Measurements from ENCODE around the gene ZNF195. TPM values are rescaled to one million over a fixed set of nuclear protein-coding genes. Genes with fewer than 3 reads are reported as not detected.
"Not testable (repeated sequence)": the region's sequence is repeated elsewhere in the genome, so short reads cannot be mapped to it uniquely, and the experiment has no call there.

The ZNF195 gene
- total RNA-seq, 6 experiments from 2014 or later: 6.9 to 10.1 (median 7.5) TPM

GRCh38 chr11:3404076-3404925 is 25.4 kb upstream of the ZNF195 start:
- H3K27ac ChIP-seq; H3K4me1 ChIP-seq; H3K4me3 ChIP-seq; H3K27me3 ChIP-seq; H3K9me3 ChIP-seq; intact Hi-C loops (cut with DNase I); H3K36me3 ChIP-seq; ATAC-seq: not testable (repeated sequence)
- 74% methylated on average over 8 of the region's 22 CpGs for WGBS (ENCODE audit: insufficient coverage, low coverage, low lambda C conversion rate, missing lambda C conversion rate)
- peak in 1 of 3 donors; percentile 56 for DNase-seq

DNA sequence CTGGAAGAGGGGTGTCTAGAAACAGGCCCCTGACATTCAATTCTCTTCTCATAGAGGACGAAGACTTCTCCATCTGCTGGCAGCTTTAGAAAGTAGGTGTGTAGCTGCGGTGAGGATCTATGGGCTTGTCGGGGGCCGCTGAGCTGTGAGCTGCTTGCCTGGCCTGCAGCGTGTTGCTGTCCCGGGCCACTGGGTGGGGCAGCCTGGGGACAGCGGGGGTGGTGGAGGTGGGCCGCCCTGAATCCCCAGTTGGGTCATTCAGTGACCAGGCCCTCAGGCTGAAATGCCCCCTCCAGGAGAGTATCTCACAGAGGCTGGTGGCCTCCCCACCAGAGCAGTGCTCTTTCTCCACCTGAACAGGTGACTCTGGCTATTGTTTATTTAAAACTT is 23.9 kb upstream of the ZNF195 start:
- H3K4me3 ChIP-seq; intact Hi-C loops (cut with DNase I); DNase-seq; H3K27ac ChIP-seq; ATAC-seq; H3K36me3 ChIP-seq; H3K4me1 ChIP-seq; H3K27me3 ChIP-seq; H3K9me3 ChIP-seq: not testable (repeated sequence)
- 100% methylated on average over 1 of the region's 8 CpGs for WGBS (ENCODE audit: insufficient coverage, low coverage, low lambda C conversion rate, missing lambda C conversion rate)

DNA sequence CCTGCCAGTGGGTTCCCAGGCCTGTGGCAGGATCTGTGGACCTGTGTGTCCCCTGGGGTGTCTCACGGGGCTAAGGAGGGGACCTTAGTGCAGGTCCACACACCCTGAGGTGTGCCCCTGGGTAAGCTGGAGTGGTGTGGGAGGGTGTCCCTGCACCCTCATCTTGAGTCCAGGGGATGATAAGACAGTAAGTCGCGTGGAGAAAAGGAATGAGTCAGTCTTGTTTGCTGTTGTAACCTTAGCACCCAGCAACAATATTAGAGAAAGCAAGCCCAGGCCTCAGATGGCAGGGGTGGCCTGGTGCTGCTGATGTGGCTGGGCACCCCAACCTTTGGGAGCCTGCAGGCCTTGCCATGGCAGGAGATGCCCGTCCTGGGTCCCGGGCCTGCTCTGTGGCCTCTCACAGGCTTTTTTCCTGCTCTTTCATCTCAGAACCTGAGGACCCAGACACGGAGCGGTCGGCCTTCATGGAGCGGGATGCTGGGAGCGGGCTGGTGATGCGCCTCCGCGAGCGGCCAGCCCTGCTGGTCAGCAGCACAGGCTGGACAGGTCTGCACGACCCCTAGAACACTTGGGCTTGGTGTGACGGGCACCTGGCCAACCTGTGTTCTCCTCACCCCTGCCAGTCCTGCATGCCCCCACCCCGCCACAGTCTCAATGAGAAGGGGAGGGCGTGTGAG is 23.4 kb upstream of the ZNF195 start:
- H3K9me3 ChIP-seq; H3K4me1 ChIP-seq; ATAC-seq; H3K36me3 ChIP-seq; H3K27me3 ChIP-seq; intact Hi-C loops (cut with DNase I); H3K27ac ChIP-seq; H3K4me3 ChIP-seq; DNase-seq: not testable (repeated sequence)
- 97% methylated on average over 11 of the region's 18 CpGs for WGBS (ENCODE audit: insufficient coverage, low coverage, low lambda C conversion rate, missing lambda C conversion rate)

GRCh38 chr11:3401052-3401451 is 22.1 kb upstream of the ZNF195 start:
- H3K9me3 ChIP-seq; H3K4me3 ChIP-seq; H3K27me3 ChIP-seq; H3K27ac ChIP-seq; H3K4me1 ChIP-seq; DNase-seq; H3K36me3 ChIP-seq; ATAC-seq; intact Hi-C loops (cut with DNase I): not testable (repeated sequence)
- 65% methylated on average over 3 of the region's 4 CpGs for WGBS (ENCODE audit: insufficient coverage, low coverage, low lambda C conversion rate, missing lambda C conversion rate)

DNA sequence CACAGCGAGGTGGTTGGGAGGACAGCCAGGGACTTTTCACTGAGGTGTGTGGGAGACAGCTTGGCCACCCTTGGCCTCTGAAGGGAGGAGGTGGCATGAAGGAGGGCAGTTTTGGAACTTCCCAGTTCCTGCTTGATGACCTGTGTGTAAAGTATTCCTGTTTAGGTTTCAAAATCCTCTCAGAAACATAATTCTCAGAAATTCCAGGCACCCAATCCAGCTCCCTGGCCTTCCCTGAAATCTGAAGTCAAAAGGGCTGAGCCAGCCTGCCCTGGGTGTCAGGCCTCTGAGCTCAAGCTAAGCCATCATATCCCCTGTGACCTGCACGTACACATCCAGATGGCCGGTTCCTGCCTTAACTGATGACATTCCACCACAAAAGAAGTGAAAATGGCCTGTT is 19.6 kb upstream of the ZNF195 start:
- H3K36me3 ChIP-seq; H3K27ac ChIP-seq; DNase-seq; intact Hi-C loops (cut with DNase I); H3K27me3 ChIP-seq; H3K4me1 ChIP-seq; ATAC-seq; H3K9me3 ChIP-seq; H3K4me3 ChIP-seq: not testable (repeated sequence)
- no CpG with 5 or more reads among the region's 3 CpGs for WGBS (ENCODE audit: insufficient coverage, low coverage, low lambda C conversion rate, missing lambda C conversion rate)

- ATAC-seq; H3K4me1 ChIP-seq; intact Hi-C loops (cut with DNase I); H3K4me3 ChIP-seq; H3K27ac ChIP-seq; DNase-seq; H3K27me3 ChIP-seq; H3K36me3 ChIP-seq; H3K9me3 ChIP-seq: not testable (repeated sequence)
- 83% methylated on average over 1 of the region's 4 CpGs for WGBS (ENCODE audit: insufficient coverage, low coverage, low lambda C conversion rate, missing lambda C conversion rate)
Measured at GRCh38 chr11:3398106-3398505, 19.2 kb upstream of the ZNF195 start.

DNA sequence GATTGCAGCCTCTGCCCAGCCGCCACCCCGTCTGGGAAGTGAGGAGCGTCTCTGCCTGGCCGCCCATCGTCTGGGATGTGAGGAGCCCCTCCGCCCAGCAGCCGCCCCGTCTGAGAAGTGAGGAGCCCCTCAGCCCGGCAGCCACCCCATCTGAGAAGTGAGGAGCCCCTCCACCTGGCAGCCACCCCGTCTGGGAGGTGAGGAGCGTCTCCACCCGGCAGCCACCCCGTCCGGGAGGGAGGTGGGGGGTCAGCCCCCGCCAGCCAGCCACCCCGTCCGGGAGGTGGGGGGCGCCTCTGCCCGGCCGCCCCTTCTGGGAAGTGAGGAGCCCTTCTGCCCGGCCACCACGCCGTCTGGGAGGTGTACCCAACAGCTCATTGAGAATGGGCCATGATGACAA is 18.3 kb upstream of the ZNF195 start:
- H3K36me3 ChIP-seq; H3K4me3 ChIP-seq; DNase-seq; intact Hi-C loops (cut with DNase I); H3K27me3 ChIP-seq; H3K9me3 ChIP-seq; H3K27ac ChIP-seq; ATAC-seq; H3K4me1 ChIP-seq: not testable (repeated sequence)
- no CpG with 5 or more reads among the region's 23 CpGs for WGBS (ENCODE audit: insufficient coverage, low coverage, low lambda C conversion rate, missing lambda C conversion rate)

- H3K36me3 ChIP-seq; H3K9me3 ChIP-seq; H3K27me3 ChIP-seq; H3K4me1 ChIP-seq; H3K27ac ChIP-seq; DNase-seq; intact Hi-C loops (cut with DNase I); ATAC-seq; H3K4me3 ChIP-seq: not testable (repeated sequence)
- WGBS (ENCODE audit: insufficient coverage, low coverage, low lambda C conversion rate, missing lambda C conversion rate): 61% methylated on average over 4 of the region's 5 CpGs
Measured at GRCh38 chr11:3395468-3395867, 16.5 kb upstream of the ZNF195 start.

- H3K9me3 ChIP-seq; H3K4me1 ChIP-seq; ATAC-seq; H3K27ac ChIP-seq; intact Hi-C loops (cut with DNase I); H3K36me3 ChIP-seq; H3K4me3 ChIP-seq; H3K27me3 ChIP-seq; DNase-seq: not testable (repeated sequence)
- WGBS (ENCODE audit: insufficient coverage, low coverage, low lambda C conversion rate, missing lambda C conversion rate): 79% methylated on average over 10 of the region's 10 CpGs
Measured at GRCh38 chr11:3394956-3395355, 16.0 kb upstream of the ZNF195 start.

- WGBS (ENCODE audit: insufficient coverage, low coverage, low lambda C conversion rate, missing lambda C conversion rate): 65% methylated on average over 10 of the region's 13 CpGs
- H3K27ac ChIP-seq; DNase-seq; H3K4me3 ChIP-seq; ATAC-seq; H3K36me3 ChIP-seq; H3K27me3 ChIP-seq; H3K4me1 ChIP-seq; H3K9me3 ChIP-seq; intact Hi-C loops (cut with DNase I): not testable (repeated sequence)
Measured at GRCh38 chr11:3393450-3393849, 14.5 kb upstream of the ZNF195 start.

All from right lobe of liver (tissue), 6 donors.